H1 (cell line): ENCODE data around the gene LSM6. TPM values are rescaled to one million over a fixed set of nuclear protein-coding genes. Genes with fewer than 3 reads are reported as not detected.

ENCODE experiments used
- CTCF ChIA-PET: fragments of 300-600 bp; sonication (Branson Sonifier 250); formaldehyde crosslinking; loops from one replicate; lab custom pipeline; 2021; ENCODE audit not compliant: partially characterized antibody; lab: Charles Lee
- POLR2A ChIA-PET: fragments of 300-600 bp; sonication (Branson Sonifier 250); formaldehyde crosslinking; loops from one replicate; lab custom pipeline; 2021; ENCODE audit warnings: inconsistent platforms; ENCODE audit not compliant: partially characterized antibody; lab: Charles Lee
- DNase-seq, 2 experiments: peaks; one replicate each; pipeline versions ENCODE4 v3.0.0 to v3.0.0-alpha.2; 2010 to 2022; ENCODE audit warnings: low spot score in 2 of 2, low read depth in 1 of 2, mixed read lengths in 1 of 2
- FAIRE-seq: peaks from 2 replicates; lab custom pipeline; 2011; peaks lifted over from hg19 to GRCh38; lab: Jason Lieb, UNC
- H2AFZ ChIP-seq: 2 replicates; pipeline ENCODE4 v1.8.1; 2012; ENCODE audit warnings: low read length, inconsistent platforms
- H2AK5ac ChIP-seq: 2 replicates; pipeline ENCODE4 v1.6.1; 2013; ENCODE audit warnings: low read depth, low read length
- H2BK120ac ChIP-seq: replicated peaks from 2 replicates; pipeline ENCODE3; 2013; ENCODE audit warnings: low read depth, low read length, inconsistent platforms
- H2BK12ac ChIP-seq: 2 replicates; pipeline ENCODE4 v1.6.1; 2013; ENCODE audit warnings: low read depth, low read length
- H2BK15ac ChIP-seq: 2 replicates; pipeline ENCODE4 v1.6.1; 2013; ENCODE audit warnings: low read length
- H2BK20ac ChIP-seq: 2 replicates; pipeline ENCODE4 v1.6.1; 2013; ENCODE audit warnings: low read length
- H2BK5ac ChIP-seq: 2 replicates; pipeline ENCODE4 v1.6.1; 2013; ENCODE audit warnings: low read depth, low read length
- H3K14ac ChIP-seq: 2 replicates; pipeline ENCODE4 v1.6.1; 2013; ENCODE audit warnings: inconsistent platforms; ENCODE audit not compliant: insufficient read length
- H3K18ac ChIP-seq: 2 replicates; pipeline ENCODE4 v1.6.1; 2013; ENCODE audit warnings: low read length; ENCODE audit errors: extremely low read depth
- H3K23ac ChIP-seq: 2 replicates; pipeline ENCODE4 v1.6.1; 2013; ENCODE audit warnings: inconsistent platforms; ENCODE audit not compliant: insufficient read length
- H3K23me2 ChIP-seq: 2 replicates; pipeline ENCODE4 v1.6.1; 2013; ENCODE audit warnings: low read depth, low read length
- H3K27ac ChIP-seq: 2 replicates; pipeline ENCODE4 v1.6.1; 2011; ENCODE audit warnings: low read depth, low read length, inconsistent platforms
- H3K27me3 ChIP-seq, 4 experiments: replicated peaks in 1 of 4; 1 replicate in 1 of 4; 2 replicates in 3 of 4; pipeline versions ENCODE4 v1.6.1 to v1.8.1; 2011 to 2013; ENCODE audit warnings: low read length in 3 of 4, mild to moderate bottlenecking in 3 of 4, inconsistent platforms in 2 of 4, mixed read lengths in 2 of 4, moderate library complexity in 1 of 4; ENCODE audit not compliant: control insufficient read depth in 3 of 4, insufficient read depth in 3 of 4; ENCODE audit errors: extremely low read depth in 1 of 4
- H3K36me3 ChIP-seq, 4 experiments: 2 replicates each; pipeline versions ENCODE4 v1.6.1 to v1.8.1; 2011 to 2013; ENCODE audit warnings: mild to moderate bottlenecking in 4 of 4, low read length in 3 of 4, moderate library complexity in 2 of 4, control low read depth in 1 of 4, inconsistent platforms in 1 of 4; ENCODE audit not compliant: insufficient read depth in 4 of 4, control insufficient read depth in 2 of 4
- H3K4ac ChIP-seq: replicated peaks from 2 replicates; pipeline ENCODE3; 2013; ENCODE audit warnings: low read length, low read depth, mixed read lengths, inconsistent platforms; ENCODE audit not compliant: insufficient read length
- H3K4me1 ChIP-seq, 4 experiments: replicated peaks in 1 of 4; 1 replicate in 1 of 4; 2 replicates in 3 of 4; pipeline versions ENCODE4 v1.6.1 to v1.8.1; 2011 to 2013; ENCODE audit warnings: low read length in 3 of 4, inconsistent platforms in 2 of 4, mixed read lengths in 1 of 4; ENCODE audit not compliant: insufficient read depth in 4 of 4, control insufficient read depth in 3 of 4
- H3K4me2 ChIP-seq, 2 experiments: 2 replicates each; pipeline versions ENCODE4 v1.6.1 to v1.8.1; 2011 to 2013; ENCODE audit warnings: low read depth in 2 of 2, low read length in 2 of 2, control low read depth in 1 of 2, inconsistent platforms in 1 of 2, mild to moderate bottlenecking in 1 of 2; ENCODE audit not compliant: insufficient read depth in 1 of 2
- H3K4me3 ChIP-seq, 4 experiments: fragments of 200-600, 300-600 bp in 1 of 4; sonication (generic), shearing (Covaris generic), sonication (Bioruptor Twin) in 1 of 4; 2 replicates each; pipeline versions ENCODE4 v1.5.1 to v1.8.1; 2011 to 2016; ENCODE audit warnings: low read length in 4 of 4, low read depth in 3 of 4, control low read depth in 2 of 4, inconsistent platforms in 2 of 4, mild to moderate bottlenecking in 2 of 4, mixed read lengths in 1 of 4, moderate library complexity in 1 of 4; ENCODE audit not compliant: insufficient read depth in 2 of 4; ENCODE audit errors: extremely low read depth in 1 of 4
- H3K56ac ChIP-seq: replicated peaks from 2 replicates; pipeline ENCODE3; 2013; ENCODE audit warnings: low read depth, mild to moderate bottlenecking, mixed read lengths, low read length, inconsistent platforms; ENCODE audit not compliant: insufficient read length
- H3K79me1 ChIP-seq: 2 replicates; pipeline ENCODE4 v1.6.1; 2013; ENCODE audit warnings: low read depth, low read length, control low read depth
- H3K79me2 ChIP-seq, 2 experiments: 2 replicates each; pipeline versions ENCODE4 v1.6.1 to v1.8.1; 2012 to 2013; ENCODE audit warnings: low read length in 2 of 2, mild to moderate bottlenecking in 2 of 2, inconsistent platforms in 1 of 2; ENCODE audit not compliant: insufficient read depth in 2 of 2, control insufficient read depth in 1 of 2
- H3K9ac ChIP-seq, 4 experiments: replicated peaks in 1 of 4; 1 replicate in 1 of 4; 2 replicates in 3 of 4; pipeline versions ENCODE4 v1.6.1 to v1.8.1; 2011 to 2013; ENCODE audit warnings: low read depth in 3 of 4, low read length in 3 of 4, control low read depth in 2 of 4, mild to moderate bottlenecking in 2 of 4, moderate library complexity in 2 of 4, inconsistent platforms in 1 of 4; ENCODE audit errors: extremely low read depth in 1 of 4
- H3K9me3 ChIP-seq, 2 experiments: 2 replicates each; pipeline versions ENCODE4 v1.6.1 to v1.8.1; 2012 to 2013; ENCODE audit warnings: mild to moderate bottlenecking in 2 of 2, moderate library complexity in 2 of 2, control low read depth in 1 of 2, inconsistent platforms in 1 of 2, low read depth in 1 of 2, low read length in 1 of 2, mixed read lengths in 1 of 2; ENCODE audit not compliant: insufficient read depth in 2 of 2
- H4K20me1 ChIP-seq, 2 experiments: replicated peaks in 1 of 2; 2 replicates each; pipeline versions ENCODE3 to v1.8.1; 2011 to 2013; ENCODE audit warnings: inconsistent platforms in 2 of 2, low read length in 2 of 2, mild to moderate bottlenecking in 1 of 2; ENCODE audit not compliant: insufficient read depth in 2 of 2, control insufficient read depth in 1 of 2
- H4K5ac ChIP-seq: 2 replicates; pipeline ENCODE4 v1.6.1; 2013; ENCODE audit warnings: low read length, low read depth, mixed read lengths, inconsistent platforms; ENCODE audit not compliant: insufficient read length
- H4K8ac ChIP-seq: 2 replicates; pipeline ENCODE4 v1.8.0; 2013; ENCODE audit warnings: mild to moderate bottlenecking, moderate library complexity, low read length, inconsistent platforms; ENCODE audit not compliant: insufficient read depth; ENCODE audit errors: extremely low read depth
- H4K91ac ChIP-seq: replicated peaks from 2 replicates; pipeline ENCODE3; 2013; ENCODE audit warnings: low read length, mixed read lengths, inconsistent platforms; ENCODE audit not compliant: insufficient read length
- BACH1 ChIP-seq: IDR thresholded peaks from 2 replicates; pipeline ENCODE4 v1.6.1; 2012; ENCODE audit warnings: low read length, improper control_type of control experiment
- BCL11A ChIP-seq, 2 experiments: IDR thresholded peaks; one replicate each; pipeline ENCODE4 v1.6.1; 2011; ENCODE audit warnings: low read depth in 2 of 2, low read length in 2 of 2, mild to moderate bottlenecking in 2 of 2
- BRCA1 ChIP-seq: IDR thresholded peaks from 2 replicates; pipeline ENCODE4 v1.6.1; 2012; ENCODE audit warnings: low read depth, low read length, improper control_type of control experiment
- CTBP2 ChIP-seq: IDR thresholded peaks from 2 replicates; pipeline ENCODE4 v1.7.0; 2011; ENCODE audit warnings: borderline replicate concordance, mild to moderate bottlenecking, moderate library complexity, mixed read lengths, low read length; ENCODE audit not compliant: insufficient read depth, insufficient read length
- KDM1A ChIP-seq: fragments of 200-600, 300-600 bp; sonication (generic); IDR thresholded peaks from 2 replicates; pipeline ENCODE4 v1.7.1; 2016; ENCODE audit warnings: mild to moderate bottlenecking, low read length, borderline replicate concordance
- KDM5A ChIP-seq: fragments of 200-600 bp; IDR thresholded peaks from 2 replicates; pipeline ENCODE4 v1.7.1; 2012; ENCODE audit warnings: mild to moderate bottlenecking, low read length, inconsistent platforms, mixed read lengths
- SP4 ChIP-seq: IDR thresholded peaks from 2 replicates; pipeline ENCODE4 v1.6.1; 2012; ENCODE audit warnings: low read length, inconsistent platforms
- ZNF274 ChIP-seq: IDR thresholded peaks from 2 replicates; pipeline ENCODE4 v1.7.0; 2012; ENCODE audit warnings: low read length, borderline replicate concordance; ENCODE audit errors: extremely low read depth
- WGBS, 2 experiments: shearing (Covaris generic) in 1 of 2; methylation state at CpG; one replicate each; pipeline versions ENCODE4 v1.1.6 to v1.1.7; 2013 to 2015; ENCODE audit warnings: low lambda C conversion rate in 2 of 2, mixed read lengths in 2 of 2, inconsistent platforms in 1 of 2, low coverage in 1 of 2, missing lambda C conversion rate in 1 of 2; ENCODE audit not compliant: insufficient replicate concordance in 2 of 2, insufficient coverage in 1 of 2, insufficient read length in 1 of 2; ENCODE audit errors: extremely low coverage in 1 of 2, missing lambda C conversion rate in 1 of 2; 5-methylcytosine and 5-hydroxymethylcytosine counted together
- polyA plus RNA-seq, 7 experiments: library from polyadenylated mRNA; depleted of rRNA in 3 of 7; stranded (reverse) in 5 of 7; unstranded in 2 of 7; fragments of >200 nt in 5 of 7; fragments of 200-250 nt in 2 of 7; gene quantifications; 1 replicate in 5 of 7; 2 replicates in 1 of 7; 4 replicates in 1 of 7; pipeline versions ENCODE4 v1.2.1 to v1.2.3, GENCODE V29; 2011 to 2013; ENCODE audit warnings: missing spikeins in 2 of 7, mixed read lengths in 2 of 7
- total RNA-seq: library from RNA; stranded (reverse); fragmentation: NEBNext Ultra II Directional; extraction: Animal tissue kit (Norgen Biotek cat#: 25700); gene quantifications from 2 replicates; pipeline ENCODE4 v1.2.1, GENCODE V29; 2021
- TF ChIP-seq, protein P1 (sequence below): IDR thresholded peaks from 2 replicates; pipeline ENCODE4 v1.6.1; 2011; ENCODE audit warnings: low read depth, mild to moderate bottlenecking, low read length; ENCODE audit not compliant: insufficient read depth
- TF ChIP-seq, protein P2 (sequence below): IDR thresholded peaks from 2 replicates; pipeline ENCODE4 v1.6.1; 2012; ENCODE audit warnings: inconsistent platforms

LSM6 gene
- total and polyA plus RNA-seq, 2 of the 8 experiments (the other 6 are each of a cell fraction or from before 2014, with no cell fraction given) = 40.2 to 63.4 TPM

DNA sequence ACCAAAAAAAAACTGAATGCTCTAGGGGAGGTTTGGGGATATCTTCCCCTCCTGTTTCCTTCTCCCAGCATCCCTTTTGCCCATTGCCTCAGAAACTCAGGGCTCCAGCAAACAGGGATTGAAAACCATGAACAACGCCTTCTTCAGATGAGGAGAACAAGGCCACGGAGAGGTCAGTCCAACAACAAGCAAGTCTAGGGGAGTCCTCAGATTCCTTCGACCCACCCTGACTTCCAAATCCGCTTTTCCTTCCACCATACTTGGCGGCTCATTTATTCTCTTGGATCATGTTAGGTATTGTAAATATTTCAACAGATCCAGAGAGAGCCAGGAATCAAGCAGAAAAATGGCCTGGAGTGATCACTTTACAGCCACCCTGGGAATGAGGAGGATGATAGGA, 60.7 kb downstream of the LSM6 start:
- Histone ChIP-seq H3K36me3 (no peaks in the 10 kb centered on the region), H3K79me2 (no peaks in the 10 kb centered on the region), H4K20me1 (no peaks in the 10 kb centered on the region), H3K4me2 (no peak overlapping the region), H3K27ac (no peak overlapping the region), H4K91ac (no peak overlapping the region), H3K4me1 (no peaks in the 10 kb centered on the region), H2BK15ac (no peak overlapping the region), H4K5ac (no peak overlapping the region), H2AFZ (no peak overlapping the region; the same call in 1 of the 2 replicates), H3K4ac (no peak overlapping the region), H3K9me3 (no peaks in the 10 kb centered on the region; a peak in 1 of 4 replicates), H3K23me2 (no peaks in the 10 kb centered on the region), H3K14ac (no peak overlapping the region), H3K79me1 (no peaks in the 10 kb centered on the region), H3K9ac (no peak overlapping the region), H3K18ac (no peak overlapping the region), H3K56ac (no peak overlapping the region), H2AK5ac (no peak overlapping the region), H3K27me3 (no peaks in the 10 kb centered on the region), H2BK5ac (no peak overlapping the region), H2BK20ac (no peak overlapping the region), H2BK120ac (no peak overlapping the region), H4K8ac (no peak overlapping the region), H3K4me3 (no peak overlapping the region), H2BK12ac (no peak overlapping the region)
- WGBS, 2 experiments = 76% methylated on average over 5 of the region's 5 CpGs; no CpG with 5 or more reads in 1 of the 2 experiments
- FAIRE-seq (no peak), DNase-seq (no peak)
- CTCF ChIA-PET = no interaction called here
- POLR2A ChIA-PET = no interaction called here
- TF ChIP-seq BRCA1 (no peak), ZNF274 (no peak), CTBP2 (no peak), BCL11A (IDR thresholded peaks at IDR 0.05; ENCODE audit: low read depth in 2 of 2, low read length in 2 of 2) (no peak), KDM5A (no peak), SP4 (no peak), BACH1 (no peak), KDM1A (no peak)
- TF ChIP-seq, protein P1, sequence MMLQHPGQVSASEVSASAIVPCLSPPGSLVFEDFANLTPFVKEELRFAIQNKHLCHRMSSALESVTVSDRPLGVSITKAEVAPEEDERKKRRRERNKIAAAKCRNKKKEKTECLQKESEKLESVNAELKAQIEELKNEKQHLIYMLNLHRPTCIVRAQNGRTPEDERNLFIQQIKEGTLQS = no peak
- TF ChIP-seq, protein P2, sequence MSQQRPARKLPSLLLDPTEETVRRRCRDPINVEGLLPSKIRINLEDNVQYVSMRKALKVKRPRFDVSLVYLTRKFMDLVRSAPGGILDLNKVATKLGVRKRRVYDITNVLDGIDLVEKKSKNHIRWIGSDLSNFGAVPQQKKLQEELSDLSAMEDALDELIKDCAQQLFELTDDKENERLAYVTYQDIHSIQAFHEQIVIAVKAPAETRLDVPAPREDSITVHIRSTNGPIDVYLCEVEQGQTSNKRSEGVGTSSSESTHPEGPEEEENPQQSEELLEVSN = no peak
- TF ChIP-seq, all 59 proteins: peak for 0
- no peak overlapping the region for H3K23ac ChIP-seq
